C4-2B (cell line): Measurements from ENCODE around the gene INSYN2B.

ENCODE experiments used
- H3K27ac ChIP-seq: fragments of 450-650 bp; 2 replicates; pipeline ENCODE4 v1.5.1; 2017
- CTCF ChIP-seq: fragments of 450-650 bp; conservative IDR thresholded peaks from 2 replicates; pipeline ENCODE4 v1.5.1; 2017; ENCODE audit warnings: mild to moderate bottlenecking
- ZFX ChIP-seq: fragments of 450-650 bp; IDR thresholded peaks from 2 replicates; pipeline ENCODE4 v1.6.1; 2017

INSYN2B gene

GRCh38 chr5:169861934-169862333, 118.4 kb downstream of the INSYN2B start:
- TF ChIP-seq ZFX (no peak), CTCF (no peak)
- H3K27ac ChIP-seq: no peak overlapping the region

- no peak overlapping the region for H3K27ac ChIP-seq
- no peak for TF ChIP-seq CTCF
- TF ChIP-seq ZFX: no peak
Observed at GRCh38 chr5:169861433-169861832, 118.9 kb downstream of the INSYN2B start.

GRCh38 chr5:169860585-169860984, 119.7 kb downstream of the INSYN2B start:
- no peak overlapping the region for H3K27ac ChIP-seq
- no peak for TF ChIP-seq ZFX
- TF ChIP-seq CTCF: no peak

GRCh38 chr5:169856571-169856970, 123.7 kb downstream of the INSYN2B start:
- H3K27ac ChIP-seq: no peak overlapping the region
- TF ChIP-seq CTCF: no peak
- TF ChIP-seq ZFX: no peak

GRCh38 chr5:169851321-169851850, 128.9 kb downstream of the INSYN2B start:
- H3K27ac ChIP-seq: no peak overlapping the region
- TF ChIP-seq ZFX (no peak), CTCF (no peak)

GRCh38 chr5:169850409-169850808, 129.9 kb downstream of the INSYN2B start:
- TF ChIP-seq ZFX (no peak), CTCF (peak; percentile 29)

GRCh38 chr5:169848792-169849191, 131.5 kb downstream of the INSYN2B start:
- H3K27ac ChIP-seq: no peak overlapping the region
- TF ChIP-seq CTCF: no peak
- TF ChIP-seq ZFX: no peak

More at GRCh38 chr5:169850409-169850808, 129.9 kb downstream of the INSYN2B start:
- no peak overlapping the region for H3K27ac ChIP-seq
